K562 (cell line): ENCODE results near the gene CTU1. TPM values are rescaled to one million over a fixed set of nuclear protein-coding genes. Genes with fewer than 3 reads are reported as not detected.

Experiments
- ATF1 ChIP-seq, 2 experiments: fragments of 450-650 bp in 1 of 2; IDR thresholded peaks; 2 replicates each; pipeline ENCODE4 v1.6.1; 2016; ENCODE audit warnings: missing compliant biosample characterization in 1 of 2, missing genetic modification characterization in 1 of 2
- CBFB ChIP-seq: sonication (generic); formaldehyde crosslinking; IDR thresholded peaks from 2 replicates; pipeline ENCODE4 v1.4.0; 2020; ENCODE audit warnings: mild to moderate bottlenecking, missing genetic modification reagents
- MAZ ChIP-seq, 2 experiments: fragments of 450-650 bp in 1 of 2; sonication (generic) in 1 of 2; formaldehyde crosslinking; IDR thresholded peaks in 1 of 2; conservative IDR thresholded peaks in 1 of 2; 2 replicates each; pipeline versions ENCODE4 v1.4.0 to v1.5.0; 2020; ENCODE audit warnings: mild to moderate bottlenecking in 1 of 2, missing genetic modification reagents in 1 of 2
- ZFX ChIP-seq: sonication (generic); formaldehyde crosslinking; IDR thresholded peaks from 2 replicates; pipeline ENCODE4 v1.8.0; 2022; ENCODE audit warnings: mild to moderate bottlenecking, missing genetic modification reagents, moderate library complexity
- polyA plus RNA-seq, 8 experiments: library from polyadenylated mRNA; depleted of rRNA in 4 of 8; stranded (reverse) in 5 of 8; unstranded in 3 of 8; fragments of >200 nt; fragmentation: Nextera tagmentation in 2 of 8; fragmentation: Illumina TruSeq in 1 of 8; extraction: Ambion mirVana in 2 of 8; extraction: Trizol in 1 of 8; gene quantifications; 2 replicates each; pipeline versions ENCODE4 v1.2.1 to v1.2.3, GENCODE V29; 2011 to 2014; ENCODE audit warnings: inconsistent platforms in 1 of 8, missing spikeins in 1 of 8
- total RNA-seq, 7 experiments: library from RNA; depleted of rRNA in 6 of 7; stranded (reverse); fragments of >200 nt in 6 of 7; fragmentation: Illumina TruSeq in 2 of 7; extraction: Trizol in 2 of 7; gene quantifications; 2 replicates each; pipeline versions ENCODE4 v1.2.1 to v1.2.3, GENCODE V29; 2011 to 2021; ENCODE audit warnings: low replicate concordance in 1 of 7
- TF ChIP-seq, protein P1 (sequence below), 2 experiments: IDR thresholded peaks in 1 of 2; conservative IDR thresholded peaks in 1 of 2; 2 replicates each; pipeline ENCODE4 v1.6.1; 2016; ENCODE audit warnings: low read depth in 2 of 2, mild to moderate bottlenecking in 1 of 2, missing compliant biosample characterization in 1 of 2, missing genetic modification characterization in 1 of 2, moderate library complexity in 1 of 2
- TF ChIP-seq, protein P2 (sequence below): fragments of 450-650 bp; formaldehyde crosslinking; IDR thresholded peaks from 2 replicates; pipeline ENCODE4 v1.4.0; 2020; ENCODE audit warnings: mild to moderate bottlenecking, moderate library complexity
- TF ChIP-seq, protein P3 (sequence below): sonication (generic); formaldehyde crosslinking; IDR thresholded peaks from 2 replicates; pipeline ENCODE4 v1.4.0; 2020; ENCODE audit warnings: mild to moderate bottlenecking, missing genetic modification reagents
- TF ChIP-seq, protein P4 (sequence below): fragments of 450-650 bp; IDR thresholded peaks from 2 replicates; pipeline ENCODE4 v1.6.1; 2016; ENCODE audit warnings: mild to moderate bottlenecking, moderate library complexity

The CTU1 gene
- total and polyA plus RNA-seq, 9 of the 15 experiments (the other 6 are each of a cell fraction or from before 2014, with no cell fraction given): 0.03 to 18.4 (median 2.3) TPM; not detected in 1

DNA sequence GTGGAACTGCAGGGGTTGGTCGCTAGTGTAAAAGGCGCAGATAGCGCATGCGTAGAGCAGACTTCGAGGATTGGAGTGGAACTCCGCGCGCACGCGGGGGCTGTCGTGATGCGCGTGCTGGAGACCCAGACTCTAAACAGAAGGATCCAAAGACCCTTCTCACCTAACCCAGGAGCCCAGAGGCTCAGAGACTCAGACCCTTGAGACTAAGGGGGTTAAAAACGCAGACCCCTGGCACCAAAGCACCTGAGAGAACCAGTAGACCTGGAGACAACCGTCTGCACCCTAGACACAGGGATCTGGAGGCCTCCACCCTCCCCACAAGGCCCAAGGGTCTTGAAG, 567 bp upstream of the CTU1 start (continued):
- TF ChIP-seq, protein P1, sequence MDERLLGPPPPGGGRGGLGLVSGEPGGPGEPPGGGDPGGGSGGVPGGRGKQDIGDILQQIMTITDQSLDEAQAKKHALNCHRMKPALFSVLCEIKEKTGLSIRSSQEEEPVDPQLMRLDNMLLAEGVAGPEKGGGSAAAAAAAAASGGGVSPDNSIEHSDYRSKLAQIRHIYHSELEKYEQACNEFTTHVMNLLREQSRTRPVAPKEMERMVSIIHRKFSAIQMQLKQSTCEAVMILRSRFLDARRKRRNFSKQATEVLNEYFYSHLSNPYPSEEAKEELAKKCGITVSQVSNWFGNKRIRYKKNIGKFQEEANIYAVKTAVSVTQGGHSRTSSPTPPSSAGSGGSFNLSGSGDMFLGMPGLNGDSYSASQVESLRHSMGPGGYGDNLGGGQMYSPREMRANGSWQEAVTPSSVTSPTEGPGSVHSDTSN (CRISPR knock-in tag; IDR thresholded peaks at IDR 0.05; ENCODE audit: low read depth): no peak
- TF ChIP-seq, protein P1 (tag; conservative IDR thresholded peaks at IDR 0.05; ENCODE audit: low read depth): 0 out of 2 replicates have a peak, but pooled peaks have one; percentile 0
- TF ChIP-seq MAZ (CRISPR knock-in tag; conservative IDR thresholded peaks at IDR 0.05 in 1 of 2, IDR thresholded peaks at IDR 0.05 in 1 of 2): 0 out of 4 replicates have a peak, but pooled peaks of 1 of the 2 experiments have one; percentile 12
- TF ChIP-seq CBFB (CRISPR knock-in tag): 0 out of 2 replicates have a peak, but pooled peaks have one; percentile 51
- no peak for TF ChIP-seq ZFX
- TF ChIP-seq, protein P2, sequence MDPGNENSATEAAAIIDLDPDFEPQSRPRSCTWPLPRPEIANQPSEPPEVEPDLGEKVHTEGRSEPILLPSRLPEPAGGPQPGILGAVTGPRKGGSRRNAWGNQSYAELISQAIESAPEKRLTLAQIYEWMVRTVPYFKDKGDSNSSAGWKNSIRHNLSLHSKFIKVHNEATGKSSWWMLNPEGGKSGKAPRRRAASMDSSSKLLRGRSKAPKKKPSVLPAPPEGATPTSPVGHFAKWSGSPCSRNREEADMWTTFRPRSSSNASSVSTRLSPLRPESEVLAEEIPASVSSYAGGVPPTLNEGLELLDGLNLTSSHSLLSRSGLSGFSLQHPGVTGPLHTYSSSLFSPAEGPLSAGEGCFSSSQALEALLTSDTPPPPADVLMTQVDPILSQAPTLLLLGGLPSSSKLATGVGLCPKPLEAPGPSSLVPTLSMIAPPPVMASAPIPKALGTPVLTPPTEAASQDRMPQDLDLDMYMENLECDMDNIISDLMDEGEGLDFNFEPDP (CRISPR knock-in tag): 0 out of 2 replicates have a peak, but pooled peaks have one; percentile 42
- TF ChIP-seq, protein P3, sequence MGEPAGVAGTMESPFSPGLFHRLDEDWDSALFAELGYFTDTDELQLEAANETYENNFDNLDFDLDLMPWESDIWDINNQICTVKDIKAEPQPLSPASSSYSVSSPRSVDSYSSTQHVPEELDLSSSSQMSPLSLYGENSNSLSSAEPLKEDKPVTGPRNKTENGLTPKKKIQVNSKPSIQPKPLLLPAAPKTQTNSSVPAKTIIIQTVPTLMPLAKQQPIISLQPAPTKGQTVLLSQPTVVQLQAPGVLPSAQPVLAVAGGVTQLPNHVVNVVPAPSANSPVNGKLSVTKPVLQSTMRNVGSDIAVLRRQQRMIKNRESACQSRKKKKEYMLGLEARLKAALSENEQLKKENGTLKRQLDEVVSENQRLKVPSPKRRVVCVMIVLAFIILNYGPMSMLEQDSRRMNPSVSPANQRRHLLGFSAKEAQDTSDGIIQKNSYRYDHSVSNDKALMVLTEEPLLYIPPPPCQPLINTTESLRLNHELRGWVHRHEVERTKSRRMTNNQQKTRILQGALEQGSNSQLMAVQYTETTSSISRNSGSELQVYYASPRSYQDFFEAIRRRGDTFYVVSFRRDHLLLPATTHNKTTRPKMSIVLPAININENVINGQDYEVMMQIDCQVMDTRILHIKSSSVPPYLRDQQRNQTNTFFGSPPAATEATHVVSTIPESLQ (CRISPR knock-in tag): 0 out of 2 replicates have a peak, but pooled peaks have one; percentile 29
- TF ChIP-seq, protein P4, sequence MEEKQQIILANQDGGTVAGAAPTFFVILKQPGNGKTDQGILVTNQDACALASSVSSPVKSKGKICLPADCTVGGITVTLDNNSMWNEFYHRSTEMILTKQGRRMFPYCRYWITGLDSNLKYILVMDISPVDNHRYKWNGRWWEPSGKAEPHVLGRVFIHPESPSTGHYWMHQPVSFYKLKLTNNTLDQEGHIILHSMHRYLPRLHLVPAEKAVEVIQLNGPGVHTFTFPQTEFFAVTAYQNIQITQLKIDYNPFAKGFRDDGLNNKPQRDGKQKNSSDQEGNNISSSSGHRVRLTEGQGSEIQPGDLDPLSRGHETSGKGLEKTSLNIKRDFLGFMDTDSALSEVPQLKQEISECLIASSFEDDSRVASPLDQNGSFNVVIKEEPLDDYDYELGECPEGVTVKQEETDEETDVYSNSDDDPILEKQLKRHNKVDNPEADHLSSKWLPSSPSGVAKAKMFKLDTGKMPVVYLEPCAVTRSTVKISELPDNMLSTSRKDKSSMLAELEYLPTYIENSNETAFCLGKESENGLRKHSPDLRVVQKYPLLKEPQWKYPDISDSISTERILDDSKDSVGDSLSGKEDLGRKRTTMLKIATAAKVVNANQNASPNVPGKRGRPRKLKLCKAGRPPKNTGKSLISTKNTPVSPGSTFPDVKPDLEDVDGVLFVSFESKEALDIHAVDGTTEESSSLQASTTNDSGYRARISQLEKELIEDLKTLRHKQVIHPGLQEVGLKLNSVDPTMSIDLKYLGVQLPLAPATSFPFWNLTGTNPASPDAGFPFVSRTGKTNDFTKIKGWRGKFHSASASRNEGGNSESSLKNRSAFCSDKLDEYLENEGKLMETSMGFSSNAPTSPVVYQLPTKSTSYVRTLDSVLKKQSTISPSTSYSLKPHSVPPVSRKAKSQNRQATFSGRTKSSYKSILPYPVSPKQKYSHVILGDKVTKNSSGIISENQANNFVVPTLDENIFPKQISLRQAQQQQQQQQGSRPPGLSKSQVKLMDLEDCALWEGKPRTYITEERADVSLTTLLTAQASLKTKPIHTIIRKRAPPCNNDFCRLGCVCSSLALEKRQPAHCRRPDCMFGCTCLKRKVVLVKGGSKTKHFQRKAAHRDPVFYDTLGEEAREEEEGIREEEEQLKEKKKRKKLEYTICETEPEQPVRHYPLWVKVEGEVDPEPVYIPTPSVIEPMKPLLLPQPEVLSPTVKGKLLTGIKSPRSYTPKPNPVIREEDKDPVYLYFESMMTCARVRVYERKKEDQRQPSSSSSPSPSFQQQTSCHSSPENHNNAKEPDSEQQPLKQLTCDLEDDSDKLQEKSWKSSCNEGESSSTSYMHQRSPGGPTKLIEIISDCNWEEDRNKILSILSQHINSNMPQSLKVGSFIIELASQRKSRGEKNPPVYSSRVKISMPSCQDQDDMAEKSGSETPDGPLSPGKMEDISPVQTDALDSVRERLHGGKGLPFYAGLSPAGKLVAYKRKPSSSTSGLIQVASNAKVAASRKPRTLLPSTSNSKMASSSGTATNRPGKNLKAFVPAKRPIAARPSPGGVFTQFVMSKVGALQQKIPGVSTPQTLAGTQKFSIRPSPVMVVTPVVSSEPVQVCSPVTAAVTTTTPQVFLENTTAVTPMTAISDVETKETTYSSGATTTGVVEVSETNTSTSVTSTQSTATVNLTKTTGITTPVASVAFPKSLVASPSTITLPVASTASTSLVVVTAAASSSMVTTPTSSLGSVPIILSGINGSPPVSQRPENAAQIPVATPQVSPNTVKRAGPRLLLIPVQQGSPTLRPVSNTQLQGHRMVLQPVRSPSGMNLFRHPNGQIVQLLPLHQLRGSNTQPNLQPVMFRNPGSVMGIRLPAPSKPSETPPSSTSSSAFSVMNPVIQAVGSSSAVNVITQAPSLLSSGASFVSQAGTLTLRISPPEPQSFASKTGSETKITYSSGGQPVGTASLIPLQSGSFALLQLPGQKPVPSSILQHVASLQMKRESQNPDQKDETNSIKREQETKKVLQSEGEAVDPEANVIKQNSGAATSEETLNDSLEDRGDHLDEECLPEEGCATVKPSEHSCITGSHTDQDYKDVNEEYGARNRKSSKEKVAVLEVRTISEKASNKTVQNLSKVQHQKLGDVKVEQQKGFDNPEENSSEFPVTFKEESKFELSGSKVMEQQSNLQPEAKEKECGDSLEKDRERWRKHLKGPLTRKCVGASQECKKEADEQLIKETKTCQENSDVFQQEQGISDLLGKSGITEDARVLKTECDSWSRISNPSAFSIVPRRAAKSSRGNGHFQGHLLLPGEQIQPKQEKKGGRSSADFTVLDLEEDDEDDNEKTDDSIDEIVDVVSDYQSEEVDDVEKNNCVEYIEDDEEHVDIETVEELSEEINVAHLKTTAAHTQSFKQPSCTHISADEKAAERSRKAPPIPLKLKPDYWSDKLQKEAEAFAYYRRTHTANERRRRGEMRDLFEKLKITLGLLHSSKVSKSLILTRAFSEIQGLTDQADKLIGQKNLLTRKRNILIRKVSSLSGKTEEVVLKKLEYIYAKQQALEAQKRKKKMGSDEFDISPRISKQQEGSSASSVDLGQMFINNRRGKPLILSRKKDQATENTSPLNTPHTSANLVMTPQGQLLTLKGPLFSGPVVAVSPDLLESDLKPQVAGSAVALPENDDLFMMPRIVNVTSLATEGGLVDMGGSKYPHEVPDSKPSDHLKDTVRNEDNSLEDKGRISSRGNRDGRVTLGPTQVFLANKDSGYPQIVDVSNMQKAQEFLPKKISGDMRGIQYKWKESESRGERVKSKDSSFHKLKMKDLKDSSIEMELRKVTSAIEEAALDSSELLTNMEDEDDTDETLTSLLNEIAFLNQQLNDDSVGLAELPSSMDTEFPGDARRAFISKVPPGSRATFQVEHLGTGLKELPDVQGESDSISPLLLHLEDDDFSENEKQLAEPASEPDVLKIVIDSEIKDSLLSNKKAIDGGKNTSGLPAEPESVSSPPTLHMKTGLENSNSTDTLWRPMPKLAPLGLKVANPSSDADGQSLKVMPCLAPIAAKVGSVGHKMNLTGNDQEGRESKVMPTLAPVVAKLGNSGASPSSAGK: peak; percentile 87
- TF ChIP-seq ATF1 (CRISPR knock-in tag; IDR thresholded peaks at IDR 0.05): no peak
- 0 out of 2 replicates have a peak, but pooled peaks have one; percentile 4 for TF ChIP-seq ATF1 (tag; IDR thresholded peaks at IDR 0.05)
